Measurements from ENCODE around the gene HBQ1. TPM values are rescaled to one million over a fixed set of nuclear protein-coding genes. Genes with fewer than 3 reads are reported as not detected.
A peak's percentile ranks its signal among the peaks of the same experiment; 100 is the strongest.

Gene HBQ1
- total RNA-seq, 1 donor from 2014 or later, result not detected

- Histone ChIP-seq H3K27ac (no peak overlapping the region), H3K9me3 (no peaks in the 10 kb centered on the region), H3K4me3 (no peak overlapping the region), H3K36me3 (no peaks in the 10 kb centered on the region), H3K4me1 (peaks cover 22% of the 10 kb centered on the region), H3K27me3 (ENCODE audit: low read depth) (peaks cover 65% of the 10 kb centered on the region)
- intact Hi-C loops (cut with DNase I), result no loop called here
- DNase-seq, result no peak
- TF ChIP-seq CTCF (IDR thresholded peaks at IDR 0.05), result no peak
- ATAC-seq, result no peak
These were observed 2.9 kb upstream of the HBQ1 start for GRCh38 chr16:177394-177822.

GRCh38 chr16:177981-178667 is 2.1 kb upstream of the HBQ1 start:
- Histone ChIP-seq H3K27ac (no peak overlapping the region), H3K4me3 (no peak overlapping the region), H3K27me3 (ENCODE audit: low read depth) (peaks cover 65% of the 10 kb centered on the region), H3K9me3 (no peaks in the 10 kb centered on the region), H3K4me1 (peaks cover 22% of the 10 kb centered on the region), H3K36me3 (no peaks in the 10 kb centered on the region)
- no peak for ATAC-seq
- DNase-seq, result no peak
- intact Hi-C loops (cut with DNase I), result no loop called here
- no peak for TF ChIP-seq CTCF (IDR thresholded peaks at IDR 0.05)

GRCh38 chr16:178668-179015 is 1.6 kb upstream of the HBQ1 start:
- no peak overlapping the region for H3K27ac ChIP-seq
- no peak for DNase-seq

GRCh38 chr16:179211-180092 is 807 bp upstream of the HBQ1 start:
- TF ChIP-seq CTCF (IDR thresholded peaks at IDR 0.05), result no peak

More at GRCh38 chr16:178668-179015, 1.6 kb upstream of the HBQ1 start:
- no peak for ATAC-seq
- Histone ChIP-seq H3K9me3 (no peaks in the 10 kb centered on the region), H3K4me3 (no peak overlapping the region), H3K27me3 (ENCODE audit: low read depth) (peaks cover 61% of the 10 kb centered on the region), H3K4me1 (peaks cover 22% of the 10 kb centered on the region), H3K36me3 (no peaks in the 10 kb centered on the region)
- intact Hi-C loops (cut with DNase I), result no loop called here
- TF ChIP-seq CTCF (IDR thresholded peaks at IDR 0.05), result no peak

GRCh38 chr16:180681-181564 is 664 bp downstream of the HBQ1 start:
- peaks cover 45% of the 10 kb centered on the region for H3K27me3 ChIP-seq (ENCODE audit: low read depth)
- H3K27ac ChIP-seq, result no peak overlapping the region
- no peak for TF ChIP-seq CTCF (IDR thresholded peaks at IDR 0.05)
- H3K4me3 ChIP-seq, result peak overlapping the region; percentile 47
- H3K4me1 ChIP-seq, result peaks cover 22% of the 10 kb centered on the region
- DNase-seq (peak; percentile 88), ATAC-seq (peak; percentile 89 to 95)
- H3K36me3 ChIP-seq, result no peaks in the 10 kb centered on the region
- no peaks in the 10 kb centered on the region for H3K9me3 ChIP-seq
- intact Hi-C loops (cut with DNase I), result no loop called here

More at GRCh38 chr16:179211-180092, 807 bp upstream of the HBQ1 start:
- Histone ChIP-seq H3K27me3 (ENCODE audit: low read depth) (peaks cover 59% of the 10 kb centered on the region), H3K9me3 (no peaks in the 10 kb centered on the region), H3K27ac (no peak overlapping the region), H3K4me3 (no peak overlapping the region), H3K4me1 (peaks cover 22% of the 10 kb centered on the region), H3K36me3 (no peaks in the 10 kb centered on the region)
- DNase-seq, result no peak
- intact Hi-C loops (cut with DNase I), result no loop called here
- ATAC-seq, result no peak

All from lower lobe of right lung (tissue), 2 donors.